Vagina (tissue), 2 donors: ENCODE data around the gene PCDHGA6.

Experiments used
- POLR2A ChIP-seq, 2 donors: fragments of 450-650 bp; IDR thresholded peaks; one replicate each; pipeline ENCODE4 v1.6.1; 2017; ENCODE audit warnings: antibody characterized with exemption in 2 of 2, mild to moderate bottlenecking in 2 of 2, moderate library complexity in 2 of 2
- POLR2AphosphoS5 ChIP-seq, 2 donors: sonication (generic); formaldehyde crosslinking; IDR thresholded peaks; one replicate each; pipeline ENCODE4 v1.9.0; 2017; ENCODE audit warnings: antibody characterized with exemption in 2 of 2, mild to moderate bottlenecking in 2 of 2, low read depth in 1 of 2; ENCODE audit not compliant: insufficient read depth in 1 of 2
- TF ChIP-seq, protein P1 (sequence below), 3 experiments: fragments of 450-650 bp in 2 of 3; fragments of 200-600 bp in 1 of 3; sonication (generic) in 1 of 3; IDR thresholded peaks; one replicate each; pipeline ENCODE4 v1.5.1; 2017 to 2019; ENCODE audit warnings: antibody characterized with exemption in 3 of 3, mild to moderate bottlenecking in 2 of 3, moderate library complexity in 2 of 3

DNA sequence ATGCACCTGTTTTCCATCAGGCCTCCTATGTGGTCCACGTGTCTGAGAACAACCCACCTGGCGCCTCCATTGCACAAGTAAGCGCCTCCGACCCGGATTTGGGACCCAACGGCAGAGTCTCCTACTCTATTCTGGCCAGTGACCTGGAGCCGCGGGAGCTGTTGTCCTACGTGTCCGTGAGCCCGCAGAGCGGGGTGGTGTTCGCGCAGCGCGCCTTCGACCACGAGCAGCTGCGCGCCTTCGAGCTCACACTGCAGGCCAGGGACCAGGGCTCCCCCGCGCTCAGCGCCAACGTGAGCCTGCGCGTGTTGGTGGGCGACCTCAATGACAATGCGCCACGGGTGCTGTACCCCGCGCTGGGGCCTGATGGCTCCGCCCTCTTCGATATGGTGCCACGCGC is 22.1 kb upstream of the PCDHGA6 start:
- TF ChIP-seq POLR2AphosphoS5 (IDR thresholded peaks at IDR 0.05; ENCODE audit: insufficient read depth in 1 of 2, low read depth in 1 of 2) (no peak), POLR2A (IDR thresholded peaks at IDR 0.05) (no peak)
- TF ChIP-seq, protein P1, sequence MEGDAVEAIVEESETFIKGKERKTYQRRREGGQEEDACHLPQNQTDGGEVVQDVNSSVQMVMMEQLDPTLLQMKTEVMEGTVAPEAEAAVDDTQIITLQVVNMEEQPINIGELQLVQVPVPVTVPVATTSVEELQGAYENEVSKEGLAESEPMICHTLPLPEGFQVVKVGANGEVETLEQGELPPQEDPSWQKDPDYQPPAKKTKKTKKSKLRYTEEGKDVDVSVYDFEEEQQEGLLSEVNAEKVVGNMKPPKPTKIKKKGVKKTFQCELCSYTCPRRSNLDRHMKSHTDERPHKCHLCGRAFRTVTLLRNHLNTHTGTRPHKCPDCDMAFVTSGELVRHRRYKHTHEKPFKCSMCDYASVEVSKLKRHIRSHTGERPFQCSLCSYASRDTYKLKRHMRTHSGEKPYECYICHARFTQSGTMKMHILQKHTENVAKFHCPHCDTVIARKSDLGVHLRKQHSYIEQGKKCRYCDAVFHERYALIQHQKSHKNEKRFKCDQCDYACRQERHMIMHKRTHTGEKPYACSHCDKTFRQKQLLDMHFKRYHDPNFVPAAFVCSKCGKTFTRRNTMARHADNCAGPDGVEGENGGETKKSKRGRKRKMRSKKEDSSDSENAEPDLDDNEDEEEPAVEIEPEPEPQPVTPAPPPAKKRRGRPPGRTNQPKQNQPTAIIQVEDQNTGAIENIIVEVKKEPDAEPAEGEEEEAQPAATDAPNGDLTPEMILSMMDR (IDR thresholded peaks at IDR 0.05): no peak
